Activated CD8-positive, alpha-beta T cell treated with anti-CD3 and anti-CD28 coated beads, Interleukin-2, amount 10 ng/mL, durations not matched to agents 7 days and 5 days (primary cell): ENCODE data around the gene GPBP1. TPM values are rescaled to one million over a fixed set of nuclear protein-coding genes. Genes with fewer than 3 reads are reported as not detected.
"Not testable (repeated sequence)": the region's sequence is repeated elsewhere in the genome, so short reads cannot be mapped to it uniquely, and the experiment has no call there.

Source experiments
- ATAC-seq: fragments of 150-1000 bp; cut with Tn5 transposase; one replicate; pipeline ENCODE4 v1.10.0; 2021; ENCODE audit warnings: moderate library complexity
- CTCF ChIA-PET: fragments of 350-600 bp; sonication (Branson Sonifier 250); formaldehyde crosslinking; loops from one replicate; lab custom pipeline; 2021; ENCODE audit warnings: antibody characterized with exemption; lab: Charles Lee
- POLR2A ChIA-PET: fragments of 350-600 bp; sonication (Branson Sonifier 250); formaldehyde crosslinking; loops from one replicate; lab custom pipeline; 2021; ENCODE audit warnings: antibody characterized with exemption; lab: Charles Lee
- DNase-seq: peaks from one replicate; pipeline ENCODE4 v3.0.0-alpha.2; 2020
- H3K27ac Mint-ChIP-seq: one replicate; pipeline ENCODE4 v1.8.0; 2021; ENCODE audit warnings: mild to moderate bottlenecking, mixed read lengths
- H3K27me3 Mint-ChIP-seq: one replicate; pipeline ENCODE4 v1.8.0; 2021; ENCODE audit warnings: low read depth, mixed read lengths
- H3K36me3 Mint-ChIP-seq: one replicate; pipeline ENCODE4 v1.8.0; 2021; ENCODE audit warnings: low read depth, mixed read lengths
- H3K4me1 Mint-ChIP-seq: one replicate; pipeline ENCODE4 v1.8.0; 2021; ENCODE audit warnings: low read depth, mixed read lengths
- H3K4me3 Mint-ChIP-seq: one replicate; pipeline ENCODE4 v1.8.0; 2021; ENCODE audit warnings: mild to moderate bottlenecking, mixed read lengths
- H3K9me3 Mint-ChIP-seq: one replicate; pipeline ENCODE4 v1.8.0; 2022; ENCODE audit warnings: mixed read lengths; ENCODE audit not compliant: insufficient read depth
- total RNA-seq, 2 experiments: library from RNA; stranded (reverse); gene quantifications; one replicate each; pipeline ENCODE4 v1.2.3, GENCODE V29; 2021

GPBP1 gene
- total RNA-seq, 2 experiments from 2014 or later: 76.4 to 84.6 TPM

DNA sequence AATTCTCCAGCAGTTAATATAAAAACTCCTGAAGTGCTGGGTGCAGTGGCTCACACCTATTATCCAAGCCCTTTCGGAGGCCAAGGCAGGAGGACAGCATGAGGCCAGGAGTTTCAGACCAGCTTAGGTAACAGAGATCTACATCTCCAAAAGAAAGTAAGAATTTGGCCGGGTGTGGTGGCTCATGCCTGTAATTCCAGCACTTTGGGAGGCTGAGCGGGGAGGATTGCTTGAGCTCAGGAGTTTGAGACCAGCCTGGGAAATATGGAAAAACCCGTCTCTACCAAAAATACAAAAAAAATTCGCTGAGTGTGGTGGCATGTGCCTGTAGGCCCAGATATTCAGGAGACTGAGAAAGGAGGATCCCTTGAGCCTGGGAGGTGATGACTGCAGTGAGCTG is 6.7 kb upstream of the GPBP1 start:
- Mint-ChIP-seq H3K36me3 (peaks cover 1% of the 10 kb centered on the region), H3K9me3 (no peaks in the 10 kb centered on the region), H3K4me3 (no peak overlapping the region), H3K27ac (no peak overlapping the region), H3K4me1 (peaks cover 18% of the 10 kb centered on the region), H3K27me3 (no peaks in the 10 kb centered on the region)
- DNase-seq (no peak), ATAC-seq (no peak)
- CTCF ChIA-PET: no interaction called here
- POLR2A ChIA-PET: no interaction called here

DNA sequence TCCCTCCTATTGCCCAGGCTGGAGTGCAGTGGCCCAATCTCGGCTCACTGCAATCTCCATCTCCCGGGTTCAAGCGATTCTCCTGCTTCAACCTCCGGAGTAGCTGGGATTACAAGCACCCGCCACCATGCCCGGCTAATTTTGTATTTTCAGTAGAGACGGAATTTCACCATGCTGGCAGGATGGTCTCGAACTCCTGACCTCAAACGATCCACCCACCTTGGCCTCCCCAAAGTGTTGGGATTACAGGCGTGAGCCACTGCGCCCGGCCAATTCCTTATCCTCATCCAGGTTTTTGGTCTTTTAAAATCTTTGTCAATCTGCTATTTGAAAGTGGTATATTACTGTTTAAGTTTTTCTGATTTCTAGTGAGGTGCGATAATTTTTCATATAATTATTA is 3.7 kb upstream of the GPBP1 start:
- H3K4me3 Mint-ChIP-seq, H3K27ac Mint-ChIP-seq, DNase-seq, CTCF ChIA-PET, POLR2A ChIA-PET, ATAC-seq, H3K9me3 Mint-ChIP-seq, H3K27me3 Mint-ChIP-seq, H3K36me3 Mint-ChIP-seq: not testable (repeated sequence)
- peaks cover 23% of the 10 kb centered on the region for H3K4me1 Mint-ChIP-seq

DNA sequence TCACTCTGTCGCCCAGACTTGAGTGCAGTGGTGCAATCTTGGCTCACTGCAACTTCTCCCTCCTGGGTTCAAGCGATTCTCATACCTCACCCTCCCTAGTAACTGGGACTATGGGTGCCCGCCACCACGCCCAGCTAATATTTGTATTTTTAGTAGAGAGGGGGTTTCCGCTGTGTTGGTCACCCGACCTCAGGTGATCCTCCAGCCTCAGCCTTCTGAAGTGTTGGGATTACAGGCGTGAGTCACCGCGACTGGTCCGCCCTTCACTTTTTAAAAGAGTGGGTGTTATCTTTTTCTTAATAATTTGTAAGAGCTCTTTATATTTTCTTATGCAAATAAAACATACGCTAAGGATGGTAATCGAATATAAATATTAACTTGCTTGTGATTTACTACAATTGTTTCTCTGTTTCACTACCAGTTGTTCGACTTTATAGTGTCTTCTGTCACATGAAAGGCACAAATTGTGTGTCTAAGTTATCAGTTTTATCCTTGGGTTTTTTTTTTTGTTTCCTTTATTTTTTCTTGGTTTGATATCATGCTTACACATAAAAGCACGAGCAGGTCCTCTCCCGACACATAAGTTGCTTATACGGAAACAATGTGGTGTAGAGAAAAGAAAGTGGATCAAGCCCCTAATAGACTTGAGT is 1.9 kb upstream of the GPBP1 start:
- Mint-ChIP-seq H3K27ac (peak overlapping the region; percentile 97), H3K27me3 (no peaks in the 10 kb centered on the region), H3K4me3 (peak overlapping the region; percentile 90), H3K9me3 (no peaks in the 10 kb centered on the region), H3K4me1 (peaks cover 14% of the 10 kb centered on the region), H3K36me3 (peaks cover 22% of the 10 kb centered on the region)
- ChIA-PET CTCF (interaction anchor here (1.0 kb wide), 1 partner anchor 34 kb away, joined by 4 read pairs; no protein-coding TSS in a partner anchor), POLR2A (no interaction called here)
- DNase-seq (no peak), ATAC-seq (no peak)

DNA sequence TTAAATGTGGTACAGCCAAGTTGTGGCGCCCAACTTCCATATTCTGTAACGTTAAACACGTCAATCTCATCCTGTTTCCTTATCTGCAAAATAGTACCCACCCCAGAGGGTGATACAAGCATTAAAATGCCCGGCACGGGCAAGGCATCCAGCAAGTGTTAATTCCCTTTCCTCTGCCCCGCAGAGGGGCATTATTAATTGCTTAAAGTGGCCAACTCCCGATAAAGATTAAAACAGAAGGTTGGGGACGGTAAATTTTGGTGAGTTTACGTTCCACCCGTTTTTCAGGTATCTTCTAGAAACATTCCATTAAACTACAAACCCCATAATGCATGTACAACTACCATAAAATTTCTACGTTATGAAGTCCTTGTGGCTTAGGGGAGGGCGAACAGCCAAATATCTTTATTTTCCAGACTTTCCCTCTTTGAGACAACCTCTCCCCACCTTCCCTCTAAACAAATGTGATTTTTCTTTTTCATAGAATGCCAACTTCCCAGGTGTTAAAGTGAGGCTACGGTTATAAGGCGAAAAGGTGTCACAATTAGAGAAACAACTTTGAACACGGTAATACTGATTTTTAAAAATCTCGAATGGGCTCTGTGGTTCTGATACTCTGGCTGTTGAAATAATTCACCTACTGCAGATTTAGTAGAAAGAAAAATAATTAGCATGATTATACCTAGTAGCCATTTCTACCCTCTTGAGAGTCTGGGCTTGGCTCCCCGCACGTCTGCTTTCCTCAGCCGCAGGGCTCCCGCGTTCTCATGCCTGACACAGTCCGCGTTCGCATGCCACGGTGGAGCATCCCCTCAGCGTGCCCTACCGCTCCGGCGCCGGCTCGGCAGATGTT is 1.2 kb upstream of the GPBP1 start:
- POLR2A ChIA-PET: interaction anchor here (0.7 to 1.4 kb wide), 5 partner anchors 10 to 1392 kb away, joined by 3 to 9 read pairs (median 5); no protein-coding TSS in a partner anchor
- ATAC-seq (no peak), DNase-seq (peak; percentile 32)
- Mint-ChIP-seq H3K27me3 (no peaks in the 10 kb centered on the region), H3K4me3 (peak overlapping the region; percentile 90), H3K4me1 (peaks cover 18% of the 10 kb centered on the region), H3K27ac (peak overlapping the region; percentile 97), H3K36me3 (peaks cover 28% of the 10 kb centered on the region), H3K9me3 (no peaks in the 10 kb centered on the region)
- CTCF ChIA-PET: interaction anchor here (0.5 to 1.5 kb wide), 3 partner anchors 18 to 35 kb away, joined by 3 to 7 read pairs (median 4); no protein-coding TSS in a partner anchor

DNA sequence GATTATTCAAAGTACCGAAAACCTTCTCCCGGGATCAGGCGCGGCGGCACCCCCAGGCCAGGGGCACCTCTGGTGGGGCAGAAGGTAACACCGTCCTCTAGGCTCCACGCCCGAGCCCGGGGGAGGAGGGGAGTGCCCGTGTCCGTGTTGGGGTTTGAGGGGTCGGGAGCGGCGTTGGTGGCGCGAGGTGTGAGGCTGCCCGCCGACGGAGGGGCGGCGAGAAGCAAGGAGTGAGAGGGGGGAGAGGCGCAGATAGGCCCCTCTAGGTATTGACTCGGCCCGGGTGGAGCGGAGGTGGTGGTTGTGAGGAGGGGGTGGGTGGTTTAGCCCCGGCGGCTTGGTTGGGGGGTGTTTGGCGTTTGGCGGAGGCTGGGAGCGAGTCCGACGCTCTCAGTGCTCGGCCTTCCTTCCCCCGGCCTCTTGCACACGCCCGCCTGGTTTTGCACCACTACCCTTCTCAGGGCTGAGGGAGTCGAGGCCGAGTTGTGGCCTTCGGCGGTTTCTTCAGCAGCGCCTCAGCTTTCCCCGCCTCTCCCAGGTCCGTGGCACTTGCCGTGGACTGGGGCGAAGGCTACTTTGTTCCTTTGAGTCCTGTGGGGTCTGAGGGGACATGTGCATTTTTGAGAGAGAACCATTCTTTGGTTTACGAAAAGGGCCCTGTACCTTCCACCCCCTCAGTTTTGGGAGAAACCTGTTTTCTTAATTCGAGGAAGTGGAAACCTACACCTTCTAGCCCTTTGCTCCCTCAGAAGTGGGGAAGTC is 450 bp downstream of the GPBP1 start:
- no peaks in the 10 kb centered on the region for H3K27me3 Mint-ChIP-seq
- ChIA-PET POLR2A (interaction anchor here (0.9 to 1.4 kb wide), 6 partner anchors 8 to 326 kb away, joined by 3 to 9 read pairs (median 5); no protein-coding TSS in a partner anchor), CTCF (interaction anchor here (1.5 kb wide), 1 partner anchor 36 kb away, joined by 7 read pairs; no protein-coding TSS in a partner anchor)
- peak overlapping the region; percentile 90 for H3K4me3 Mint-ChIP-seq
- H3K9me3 Mint-ChIP-seq: no peaks in the 10 kb centered on the region
- H3K27ac Mint-ChIP-seq: peak overlapping the region; percentile 97
- ATAC-seq (peak; percentile 12), DNase-seq (peak; percentile 51)
- peaks cover 31% of the 10 kb centered on the region for H3K4me1 Mint-ChIP-seq
- peaks cover 43% of the 10 kb centered on the region for H3K36me3 Mint-ChIP-seq

DNA sequence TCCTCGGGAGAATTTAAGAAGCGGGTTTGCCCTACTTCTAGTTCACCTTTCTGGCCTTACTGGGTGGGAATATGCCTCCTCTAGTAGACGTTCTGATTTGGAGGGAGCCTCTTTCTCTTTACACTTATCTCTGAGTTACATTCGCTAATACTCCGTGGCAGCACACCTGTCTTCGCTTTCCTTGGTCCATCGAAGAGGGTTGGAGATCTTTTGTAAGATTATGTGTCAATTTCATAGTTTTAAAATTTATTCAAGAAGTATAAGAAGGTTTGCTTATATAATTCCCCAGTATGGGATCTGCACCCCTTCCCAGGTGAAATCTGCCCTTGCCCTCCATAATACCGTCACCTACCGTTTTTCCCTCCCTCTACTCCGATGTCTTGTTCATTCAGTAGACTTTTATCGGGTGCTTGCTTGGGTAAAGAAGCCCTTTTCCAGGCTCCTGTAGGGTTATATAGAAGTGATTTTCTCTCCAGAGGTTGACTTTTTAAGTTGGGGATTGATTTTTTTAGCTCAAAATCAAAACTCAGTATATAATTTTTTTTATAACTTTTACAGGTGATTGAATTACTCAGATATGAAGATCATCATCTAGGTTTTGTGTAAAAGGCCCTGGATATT is 1.1 kb downstream of the GPBP1 start:
- CTCF ChIA-PET: interaction anchor here (0.8 to 1.2 kb wide), 2 partner anchors 37 to 60 kb away, joined by 3 read pairs; no protein-coding TSS in a partner anchor

DNA sequence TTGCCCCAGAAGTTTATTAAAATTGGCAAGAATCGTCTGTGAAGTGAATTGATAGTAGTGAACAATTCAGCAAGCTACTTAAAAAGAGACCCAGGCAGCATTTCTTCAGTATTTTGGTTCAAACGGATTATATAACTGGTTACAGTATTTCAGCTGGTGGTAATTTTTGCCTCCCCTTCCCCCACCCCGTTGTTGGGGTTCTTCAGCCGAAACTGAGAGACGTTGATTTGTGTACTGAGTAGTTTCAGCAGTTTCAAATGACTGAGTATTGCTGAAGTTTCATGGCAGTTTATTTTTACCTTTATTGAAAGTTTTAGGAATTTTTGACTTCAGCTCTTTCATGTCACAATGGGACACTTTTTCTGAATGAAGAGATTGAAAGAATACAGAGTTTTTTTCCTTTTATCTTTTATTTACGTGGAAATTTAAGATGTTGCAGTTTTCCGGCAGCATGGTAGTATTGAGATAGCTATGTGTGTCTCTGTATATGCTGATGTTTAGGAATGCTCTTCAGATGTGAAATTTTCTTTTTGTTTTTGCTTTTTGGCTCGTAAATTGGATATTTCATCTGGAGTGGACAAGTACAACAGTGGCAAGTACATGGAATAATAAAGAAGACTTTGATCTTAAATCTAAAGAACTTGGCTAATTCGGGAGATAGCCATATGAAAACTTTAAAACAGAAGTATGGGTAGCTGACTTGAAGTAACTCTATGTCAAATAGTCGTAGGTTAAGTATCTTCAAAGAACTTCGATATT is 1.9 kb downstream of the GPBP1 start:
- ChIA-PET CTCF (interaction anchor here (0.8 to 1.3 kb wide), 4 partner anchors 12 to 276 kb away, joined by 3 to 6 read pairs (median 4); no protein-coding TSS in a partner anchor), POLR2A (interaction anchor here (0.7 kb wide), 1 partner anchor 242 kb away, joined by 3 read pairs; no protein-coding TSS in a partner anchor)
- peak overlapping the region; percentile 97 for H3K27ac Mint-ChIP-seq
- no peaks in the 10 kb centered on the region for H3K27me3 Mint-ChIP-seq
- peak overlapping the region; percentile 90 for H3K4me3 Mint-ChIP-seq
- ATAC-seq (no peak), DNase-seq (peak; percentile 55)
- no peaks in the 10 kb centered on the region for H3K9me3 Mint-ChIP-seq
- peaks cover 57% of the 10 kb centered on the region for H3K36me3 Mint-ChIP-seq
- peaks cover 46% of the 10 kb centered on the region for H3K4me1 Mint-ChIP-seq

More for the DNA sequence above, 1.1 kb downstream of the GPBP1 start:
- H3K36me3 Mint-ChIP-seq: peaks cover 49% of the 10 kb centered on the region
- peaks cover 38% of the 10 kb centered on the region for H3K4me1 Mint-ChIP-seq
- H3K4me3 Mint-ChIP-seq: peak overlapping the region; percentile 90
- no peak for DNase-seq
- POLR2A ChIA-PET: no interaction called here
- H3K9me3 Mint-ChIP-seq: no peaks in the 10 kb centered on the region
- no peak for ATAC-seq
- peak overlapping the region; percentile 97 for H3K27ac Mint-ChIP-seq
- H3K27me3 Mint-ChIP-seq: no peaks in the 10 kb centered on the region

DNA sequence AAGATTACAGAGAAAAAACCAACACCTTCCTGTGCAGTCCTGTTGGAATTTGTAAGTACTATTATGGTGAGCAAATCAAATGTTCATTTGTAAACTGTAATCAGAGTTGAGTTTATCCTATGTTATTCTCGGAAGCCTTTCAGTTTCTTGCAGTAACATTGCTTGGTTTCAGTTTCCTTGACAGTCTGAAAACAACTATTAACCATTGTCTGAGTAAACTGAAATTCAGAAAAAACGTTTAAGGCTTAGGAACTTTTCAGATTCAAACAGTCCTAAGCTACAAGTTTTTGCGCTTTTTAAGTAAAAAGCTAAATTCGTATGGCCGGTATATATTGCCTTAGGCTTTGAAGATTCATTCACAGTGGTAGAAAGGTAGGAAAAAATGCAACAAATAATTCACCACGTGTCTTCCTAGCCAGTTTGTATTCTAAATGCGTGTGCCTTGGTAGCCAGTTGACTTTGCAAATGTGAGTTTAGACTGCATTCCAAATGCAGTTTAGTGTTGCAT is 2.5 kb downstream of the GPBP1 start:
- H3K27ac Mint-ChIP-seq: peak overlapping the region; percentile 97
- POLR2A ChIA-PET: interaction anchor here (0.7 kb wide), 1 partner anchor 243 kb away, joined by 3 read pairs; no protein-coding TSS in a partner anchor
- H3K36me3 Mint-ChIP-seq: peaks cover 63% of the 10 kb centered on the region
- no peaks in the 10 kb centered on the region for H3K9me3 Mint-ChIP-seq
- DNase-seq: no peak
- ATAC-seq: no peak
- no peaks in the 10 kb centered on the region for H3K27me3 Mint-ChIP-seq
- H3K4me3 Mint-ChIP-seq: peak overlapping the region; percentile 90
- CTCF ChIA-PET: interaction anchor here (0.9 to 1.3 kb wide), 4 partner anchors 11 to 277 kb away, joined by 3 to 6 read pairs (median 4); no protein-coding TSS in a partner anchor
- peaks cover 52% of the 10 kb centered on the region for H3K4me1 Mint-ChIP-seq

DNA sequence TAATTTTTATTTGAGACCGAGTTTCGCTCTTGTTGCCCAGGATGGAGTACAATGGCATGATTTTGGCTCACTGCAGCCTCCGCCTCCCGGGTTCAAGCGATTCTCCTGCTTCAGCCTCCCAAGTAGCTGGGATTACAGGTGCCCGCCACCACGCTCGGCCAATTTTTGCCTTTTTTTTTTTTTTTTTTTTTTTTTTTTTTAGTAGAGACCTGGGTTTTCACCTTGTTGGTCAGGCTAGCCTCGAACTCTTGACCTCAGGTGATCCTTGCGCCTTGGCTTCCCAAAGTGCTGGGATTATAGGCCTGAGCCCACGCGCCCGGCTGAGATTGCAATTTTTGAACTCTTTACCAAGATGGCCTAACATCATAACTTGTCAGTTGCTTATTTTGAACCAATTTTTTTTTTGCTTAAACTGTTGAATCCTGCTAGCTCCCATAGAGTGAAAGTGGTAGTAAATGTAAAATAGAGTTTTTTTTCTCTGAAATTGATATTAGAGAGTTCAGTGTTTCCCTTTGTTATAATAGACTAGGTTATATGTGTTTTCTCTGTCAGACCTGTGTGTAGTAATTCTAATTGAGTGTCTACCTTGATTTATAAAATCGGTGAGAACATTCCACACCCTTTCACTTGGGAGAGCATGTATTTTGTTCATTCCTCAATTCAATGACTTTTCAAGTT is 3.8 kb downstream of the GPBP1 start:
- peaks cover 49% of the 10 kb centered on the region for H3K4me1 Mint-ChIP-seq
- ATAC-seq: no peak

DNA sequence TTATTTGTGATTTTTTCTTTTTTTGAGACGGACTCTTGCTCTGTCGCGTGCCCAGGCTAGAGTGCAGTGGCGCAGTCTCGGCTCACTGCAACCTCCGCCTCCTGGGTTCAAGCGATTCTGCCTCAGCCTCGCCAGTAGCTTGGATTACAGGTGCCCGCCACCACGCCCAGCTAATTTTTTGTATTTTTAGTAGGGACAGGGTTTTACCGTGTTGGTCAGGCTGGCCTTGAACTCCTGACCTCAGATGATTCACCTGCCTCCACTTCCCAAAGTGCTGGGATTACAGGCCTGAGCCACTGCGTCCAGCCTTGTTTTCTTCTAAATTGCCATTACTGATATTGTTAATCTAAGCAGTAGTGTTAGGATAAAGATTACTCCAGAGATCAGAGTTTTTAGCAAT is 4.4 kb downstream of the GPBP1 start:
- not testable (repeated sequence) for H3K27ac Mint-ChIP-seq

More for the DNA sequence above, 3.8 kb downstream of the GPBP1 start:
- POLR2A ChIA-PET: no interaction called here
- Mint-ChIP-seq H3K36me3 (peaks cover 65% of the 10 kb centered on the region), H3K4me3 (peak overlapping the region; percentile 90), H3K27ac (no peak overlapping the region), H3K9me3 (no peaks in the 10 kb centered on the region), H3K27me3 (no peaks in the 10 kb centered on the region)
- CTCF ChIA-PET: no interaction called here
- no peak for DNase-seq

More for the DNA sequence above, 4.4 kb downstream of the GPBP1 start:
- Mint-ChIP-seq H3K4me1 (peaks cover 46% of the 10 kb centered on the region), H3K4me3 (peak overlapping the region; percentile 90), H3K36me3 (peaks cover 66% of the 10 kb centered on the region)
- ATAC-seq, CTCF ChIA-PET, H3K27me3 Mint-ChIP-seq, POLR2A ChIA-PET, DNase-seq, H3K9me3 Mint-ChIP-seq: not testable (repeated sequence)
